ENCODE measurements around the gene PEF1. TPM values are rescaled to one million over a fixed set of nuclear protein-coding genes. Genes with fewer than 3 reads are reported as not detected.

Gene PEF1
- total RNA-seq, 3 donors from 2014 or later (not counting 1 experiment from before 2014, with no cell fraction given) = 48.9 to 62.8 (median 49.9) TPM

- no peaks in the 10 kb centered on the region for H3K36me3 Mint-ChIP-seq
Measured at GRCh38 chr1:31624731-31625514, 19.8 kb downstream of the PEF1 start.

DNA sequence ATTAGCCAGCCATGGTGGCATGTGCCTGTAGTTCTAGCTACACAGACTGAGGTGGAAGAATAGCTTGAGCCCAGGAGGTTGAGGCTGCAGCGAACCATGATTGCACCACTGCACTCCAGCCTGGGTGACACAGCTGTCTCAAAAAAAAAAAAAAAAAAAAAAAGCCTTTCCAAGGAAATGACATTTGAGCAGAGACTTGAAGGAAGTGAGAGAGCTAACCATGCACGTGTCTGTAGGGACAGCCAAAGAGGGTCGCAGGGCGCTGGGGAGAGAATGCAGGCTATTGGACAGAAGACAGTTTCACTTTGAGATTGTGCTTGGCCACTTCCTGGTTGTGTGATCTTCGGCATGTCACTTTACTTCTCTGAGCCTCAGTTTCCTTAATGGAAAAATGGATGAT lies 20.4 kb downstream of the PEF1 start:
- Histone ChIP-seq H3K36me3 (ENCODE audit: control insufficient read depth, insufficient read depth, low read length) (peaks cover 18% of the 10 kb centered on the region), H3K27me3 (ENCODE audit: control insufficient read depth, insufficient read depth, low read length) (no peaks in the 10 kb centered on the region), H3K27ac (ENCODE audit: low read length) (no peak overlapping the region), H3K4me3 (ENCODE audit: low read length) (no peak overlapping the region), H3K4me1 (ENCODE audit: control insufficient read depth, insufficient read depth, low read length) (no peaks in the 10 kb centered on the region), H3K9me3 (ENCODE audit: control insufficient read depth, insufficient read depth, low read length) (no peaks in the 10 kb centered on the region)
- Mint-ChIP-seq H3K4me1 (peaks cover 7 to 8% of the 10 kb centered on the region in 2 donors), H3K36me3 (no peaks in the 10 kb centered on the region), H3K4me3 (no peak overlapping the region), H3K27ac (no peak overlapping the region), H3K9me3 (no peaks in the 10 kb centered on the region), H3K27me3 (ENCODE audit: low read depth in 2 of 2) (peaks cover 0 to 3% of the 10 kb centered on the region in 2 donors)
- DNase-seq = no peak
- 53% methylated on average over 5 of the region's 5 CpGs for WGBS (ENCODE audit: insufficient coverage)
- TF ChIP-seq, protein P1, sequence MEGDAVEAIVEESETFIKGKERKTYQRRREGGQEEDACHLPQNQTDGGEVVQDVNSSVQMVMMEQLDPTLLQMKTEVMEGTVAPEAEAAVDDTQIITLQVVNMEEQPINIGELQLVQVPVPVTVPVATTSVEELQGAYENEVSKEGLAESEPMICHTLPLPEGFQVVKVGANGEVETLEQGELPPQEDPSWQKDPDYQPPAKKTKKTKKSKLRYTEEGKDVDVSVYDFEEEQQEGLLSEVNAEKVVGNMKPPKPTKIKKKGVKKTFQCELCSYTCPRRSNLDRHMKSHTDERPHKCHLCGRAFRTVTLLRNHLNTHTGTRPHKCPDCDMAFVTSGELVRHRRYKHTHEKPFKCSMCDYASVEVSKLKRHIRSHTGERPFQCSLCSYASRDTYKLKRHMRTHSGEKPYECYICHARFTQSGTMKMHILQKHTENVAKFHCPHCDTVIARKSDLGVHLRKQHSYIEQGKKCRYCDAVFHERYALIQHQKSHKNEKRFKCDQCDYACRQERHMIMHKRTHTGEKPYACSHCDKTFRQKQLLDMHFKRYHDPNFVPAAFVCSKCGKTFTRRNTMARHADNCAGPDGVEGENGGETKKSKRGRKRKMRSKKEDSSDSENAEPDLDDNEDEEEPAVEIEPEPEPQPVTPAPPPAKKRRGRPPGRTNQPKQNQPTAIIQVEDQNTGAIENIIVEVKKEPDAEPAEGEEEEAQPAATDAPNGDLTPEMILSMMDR (IDR thresholded peaks at IDR 0.05) = no peak
- ATAC-seq = no peak
- intact Hi-C loops (cut with micrococcal nuclease) = no loop called here

More at GRCh38 chr1:31624731-31625514, 19.8 kb downstream of the PEF1 start:
- Histone ChIP-seq H3K4me3 (ENCODE audit: low read length) (no peak overlapping the region), H3K4me1 (ENCODE audit: control insufficient read depth, insufficient read depth, low read length) (no peaks in the 10 kb centered on the region), H3K36me3 (ENCODE audit: control insufficient read depth, insufficient read depth, low read length) (peaks cover 24% of the 10 kb centered on the region), H3K27ac (ENCODE audit: low read length) (no peak overlapping the region), H3K27me3 (ENCODE audit: control insufficient read depth, insufficient read depth, low read length) (no peaks in the 10 kb centered on the region), H3K9me3 (ENCODE audit: control insufficient read depth, insufficient read depth, low read length) (no peaks in the 10 kb centered on the region)
- Mint-ChIP-seq H3K4me1 (peaks cover 7 to 8% of the 10 kb centered on the region in 2 donors), H3K9me3 (no peaks in the 10 kb centered on the region), H3K27me3 (ENCODE audit: low read depth in 2 of 2) (no peaks in the 10 kb centered on the region), H3K4me3 (no peak overlapping the region), H3K27ac (no peak overlapping the region)
- intact Hi-C loops (cut with micrococcal nuclease) = no loop called here
- 92% methylated on average over 16 of the region's 16 CpGs for WGBS (ENCODE audit: insufficient coverage)
- DNase-seq (no peak), ATAC-seq (peak in 1 of 3 donors; percentile 7)
- TF ChIP-seq, protein P1 (IDR thresholded peaks at IDR 0.05) = no peak

DNA sequence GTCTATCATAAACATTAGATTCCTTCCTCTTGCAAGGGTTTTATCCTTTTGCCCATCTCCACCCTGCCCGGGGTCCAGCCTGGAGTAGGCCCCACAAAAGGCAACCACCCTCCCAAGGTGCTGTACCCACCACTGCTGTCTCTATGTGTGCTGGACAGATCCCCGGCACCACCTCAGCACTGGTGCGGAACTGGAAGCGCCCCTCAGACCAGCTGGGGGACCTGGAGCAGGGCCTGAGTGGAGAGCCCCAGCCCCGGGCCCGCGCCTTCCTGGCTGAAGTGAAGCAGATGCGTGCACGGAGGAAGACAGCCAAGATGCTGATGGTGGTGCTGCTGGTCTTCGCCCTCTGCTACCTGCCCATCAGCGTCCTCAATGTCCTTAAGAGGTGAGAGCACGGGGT lies 21.3 kb downstream of the PEF1 start:
- H3K4me1 Mint-ChIP-seq = peaks cover 7 to 8% of the 10 kb centered on the region in 2 donors
- H3K27me3 Mint-ChIP-seq (ENCODE audit: low read depth in 2 of 2) = peaks cover 0 to 12% of the 10 kb centered on the region in 2 donors
- intact Hi-C loops (cut with micrococcal nuclease) = no loop called here
- WGBS (ENCODE audit: insufficient coverage) = 99% methylated on average over 11 of the region's 12 CpGs
- H3K4me3 ChIP-seq (ENCODE audit: low read length) = no peak overlapping the region
- no peak overlapping the region for H3K27ac Mint-ChIP-seq
- H3K27ac ChIP-seq (ENCODE audit: low read length) = no peak overlapping the region
- no peak overlapping the region for H3K4me3 Mint-ChIP-seq
- H3K4me1 ChIP-seq (ENCODE audit: control insufficient read depth, insufficient read depth, low read length) = peaks cover under 1% of the 10 kb centered on the region
- ATAC-seq = no peak
- DNase-seq = no peak
- TF ChIP-seq, protein P1 (IDR thresholded peaks at IDR 0.05) = no peak
- H3K9me3 ChIP-seq (ENCODE audit: control insufficient read depth, insufficient read depth, low read length) = no peaks in the 10 kb centered on the region
- H3K36me3 Mint-ChIP-seq = no peaks in the 10 kb centered on the region
- no peaks in the 10 kb centered on the region for H3K9me3 Mint-ChIP-seq
- H3K36me3 ChIP-seq (ENCODE audit: control insufficient read depth, insufficient read depth, low read length) = peaks cover 12% of the 10 kb centered on the region
- H3K27me3 ChIP-seq (ENCODE audit: control insufficient read depth, insufficient read depth, low read length) = peaks cover 8% of the 10 kb centered on the region
